Esophagus squamous epithelium (tissue), 5 donors: ENCODE measurements around the gene HHEX. TPM values are rescaled to one million over a fixed set of nuclear protein-coding genes. Genes with fewer than 3 reads are reported as not detected.
"Not testable (repeated sequence)": the region's sequence is repeated elsewhere in the genome, so short reads cannot be mapped to it uniquely, and the experiment has no call there.

Experiments used
- DNase-seq: peaks from one replicate; lab custom pipeline; 2025; lab: John Stamatoyannopoulos, UW
- H3K27ac ChIP-seq, 4 donors: fragments of 200-600 bp; sonication (generic); one replicate each; pipeline ENCODE4 v1.5.1; 2016 to 2019; ENCODE audit warnings: mild to moderate bottlenecking in 1 of 4
- H3K27me3 ChIP-seq, 4 donors: fragments of 200-600 bp; sonication (generic); 1 replicate in 3 of 4; 2 replicates in 1 of 4; pipeline versions ENCODE4 v1.5.1 to v1.6.0; 2017 to 2021; ENCODE audit warnings: antibody characterized with exemption in 1 of 4
- H3K36me3 ChIP-seq, 3 donors: fragments of 200-600 bp; sonication (generic); one replicate each; pipeline ENCODE4 v1.5.1; 2016 to 2019
- H3K4me1 ChIP-seq, 3 donors: fragments of 200-600 bp; sonication (generic); one replicate each; pipeline ENCODE4 v1.5.1; 2017 to 2019
- H3K4me3 ChIP-seq, 4 donors: fragments of 200-600 bp; sonication (generic); 1 replicate in 3 of 4; 2 replicates in 1 of 4; pipeline ENCODE4 v1.5.1; 2016 to 2019; ENCODE audit warnings: mild to moderate bottlenecking in 2 of 4, moderate library complexity in 1 of 4
- H3K9me3 ChIP-seq, 3 donors: fragments of 200-600 bp; sonication (generic); one replicate each; pipeline ENCODE4 v1.5.1; 2016 to 2019
- CTCF ChIP-seq, 6 experiments: fragments of 450-650 bp in 4 of 6; fragments of 200-600 bp in 2 of 6; sonication (generic) in 2 of 6; IDR thresholded peaks; one replicate each; pipeline ENCODE4 v1.5.1; 2016 to 2019; ENCODE audit warnings: antibody characterized with exemption in 6 of 6, mild to moderate bottlenecking in 4 of 6, moderate library complexity in 4 of 6
- POLR2A ChIP-seq, 4 donors: fragments of 450-650 bp; IDR thresholded peaks; one replicate each; pipeline ENCODE4 v1.6.1; 2017; ENCODE audit warnings: antibody characterized with exemption in 4 of 4, mild to moderate bottlenecking in 4 of 4, moderate library complexity in 3 of 4
- WGBS, 2 donors: methylation state at CpG; one replicate each; pipeline ENCODE4 v1.1.5; 2018; 5-methylcytosine and 5-hydroxymethylcytosine counted together
- intact Hi-C: fragments of 100-400 bp; cut with DNase I; formaldehyde crosslinking; loops from one replicate; pipeline ENCODE4 v1.15.0; 2022
- small RNA-seq, 4 donors: library from RNA; depleted of rRNA; stranded (forward); fragments of <200 nt; gene quantifications; one replicate each; pipeline ENCODE3, GENCODE V24; 2016
- total RNA-seq, 4 donors: library from RNA; depleted of rRNA; stranded (reverse); fragments of >200 nt; gene quantifications; one replicate each; pipeline ENCODE4 v1.1.0, GENCODE V29; 2016
- donor health status: DM: yes; HTN: yes; CAD: no.

Gene HHEX
- total RNA-seq, 4 donors from 2014 or later = 1.6 to 4.2 (median 3.2) TPM; not detected in 1

GRCh38 chr10:92740762-92741161, 51.0 kb downstream of the HHEX start:
- intact Hi-C loops = no loop called here
- WGBS, 2 donors = 49 to 77% methylated on average over 3 of the region's 3 CpGs
- no peaks in the 10 kb centered on the region for H3K4me1 ChIP-seq
- DNase-seq = no peak
- no peaks in the 10 kb centered on the region for H3K9me3 ChIP-seq
- peaks cover 0 to 5% (median 0%) of the 10 kb centered on the region in 4 donors for H3K27me3 ChIP-seq
- H3K27ac ChIP-seq = no peak overlapping the region
- TF ChIP-seq POLR2A (IDR thresholded peaks at IDR 0.05) = no peak
- no peak for TF ChIP-seq CTCF (IDR thresholded peaks at IDR 0.05)
- no peaks in the 10 kb centered on the region for H3K36me3 ChIP-seq
- no peak overlapping the region for H3K4me3 ChIP-seq

GRCh38 chr10:92741741-92742140, 52.0 kb downstream of the HHEX start:
- H3K36me3 ChIP-seq, H3K4me3 ChIP-seq, H3K9me3 ChIP-seq, H3K27ac ChIP-seq, H3K27me3 ChIP-seq, DNase-seq, intact Hi-C loops, H3K4me1 ChIP-seq: not testable (repeated sequence)
- 84 to 87% methylated on average over 4 of the region's 4 CpGs for WGBS, 2 donors

GRCh38 chr10:92742331-92743228, 52.8 kb downstream of the HHEX start:
- H3K36me3 ChIP-seq = no peaks in the 10 kb centered on the region
- no peak for TF ChIP-seq POLR2A (IDR thresholded peaks at IDR 0.05)
- intact Hi-C loops = no loop called here
- no peaks in the 10 kb centered on the region for H3K9me3 ChIP-seq
- DNase-seq = no peak
- 72 to 73% methylated on average over 6 to 9 of the region's 9 CpGs for WGBS, 2 donors
- peaks cover 0 to 5% (median 0%) of the 10 kb centered on the region in 4 donors for H3K27me3 ChIP-seq
- no peak overlapping the region for H3K27ac ChIP-seq
- no peaks in the 10 kb centered on the region for H3K4me1 ChIP-seq
- H3K4me3 ChIP-seq = no peak overlapping the region

Small RNAs within 50 kb of the gene (small RNA-seq; reads per million reads assigned to genes)
- gene RF00019 = 0 reads per million in 4 donors
- 0 to 0.14 (median 0) reads per million in 4 donors for gene RN7SL644P

Other genes starting within 250 kb of the HHEX start
- gene IDE, start 115.9 kb upstream of the HHEX start, total RNA-seq = 10 to 100 TPM; 26.7 to 36.8 (median 29.5) TPM
- gene KIF11, start 96.8 kb upstream of the HHEX start, total RNA-seq = 10 to 100 TPM in 2 of 4 donors, 1 to 10 TPM in 2; 7.4 to 21.5 (median 14.4) TPM
- gene EXOC6, start 158.6 kb downstream of the HHEX start, total RNA-seq = 1 to 10 TPM; 1.3 to 9.5 (median 5.6) TPM